ENCODE data around the gene MTMR2.

MTMR2 gene

DNA sequence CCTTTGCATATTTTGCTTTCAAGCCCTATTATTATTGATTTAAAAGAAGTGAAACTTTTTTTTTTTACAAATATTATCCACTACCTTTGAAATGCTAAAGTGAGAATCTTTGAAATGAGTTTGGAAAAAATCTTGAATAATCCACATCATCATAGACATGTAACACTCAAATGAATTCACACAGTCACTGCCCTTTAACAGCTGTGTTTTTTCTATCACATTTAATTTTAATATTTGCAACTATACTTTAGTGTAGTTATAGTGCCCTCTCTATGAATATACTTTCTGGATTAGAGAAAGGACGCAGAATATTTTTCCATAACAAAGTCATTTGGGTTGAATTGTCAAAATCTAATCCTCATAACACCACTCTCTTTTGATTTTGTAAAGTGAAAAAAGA, 37.9 kb upstream of the MTMR2 start:
- Histone ChIP-seq H3K4me3 (replicated peaks; ENCODE audit: insufficient read depth, low read length) (no peak overlapping the region), H3K27me3 (ENCODE audit: insufficient read depth, poor library complexity, severe bottlenecking) (no peaks in the 10 kb centered on the region), H3K27ac (replicated peaks) (no peak overlapping the region)
- DNase-seq (ENCODE audit: low read depth in 1 of 2, low spot score in 1 of 2) = no peak
- TF ChIP-seq, protein P1, sequence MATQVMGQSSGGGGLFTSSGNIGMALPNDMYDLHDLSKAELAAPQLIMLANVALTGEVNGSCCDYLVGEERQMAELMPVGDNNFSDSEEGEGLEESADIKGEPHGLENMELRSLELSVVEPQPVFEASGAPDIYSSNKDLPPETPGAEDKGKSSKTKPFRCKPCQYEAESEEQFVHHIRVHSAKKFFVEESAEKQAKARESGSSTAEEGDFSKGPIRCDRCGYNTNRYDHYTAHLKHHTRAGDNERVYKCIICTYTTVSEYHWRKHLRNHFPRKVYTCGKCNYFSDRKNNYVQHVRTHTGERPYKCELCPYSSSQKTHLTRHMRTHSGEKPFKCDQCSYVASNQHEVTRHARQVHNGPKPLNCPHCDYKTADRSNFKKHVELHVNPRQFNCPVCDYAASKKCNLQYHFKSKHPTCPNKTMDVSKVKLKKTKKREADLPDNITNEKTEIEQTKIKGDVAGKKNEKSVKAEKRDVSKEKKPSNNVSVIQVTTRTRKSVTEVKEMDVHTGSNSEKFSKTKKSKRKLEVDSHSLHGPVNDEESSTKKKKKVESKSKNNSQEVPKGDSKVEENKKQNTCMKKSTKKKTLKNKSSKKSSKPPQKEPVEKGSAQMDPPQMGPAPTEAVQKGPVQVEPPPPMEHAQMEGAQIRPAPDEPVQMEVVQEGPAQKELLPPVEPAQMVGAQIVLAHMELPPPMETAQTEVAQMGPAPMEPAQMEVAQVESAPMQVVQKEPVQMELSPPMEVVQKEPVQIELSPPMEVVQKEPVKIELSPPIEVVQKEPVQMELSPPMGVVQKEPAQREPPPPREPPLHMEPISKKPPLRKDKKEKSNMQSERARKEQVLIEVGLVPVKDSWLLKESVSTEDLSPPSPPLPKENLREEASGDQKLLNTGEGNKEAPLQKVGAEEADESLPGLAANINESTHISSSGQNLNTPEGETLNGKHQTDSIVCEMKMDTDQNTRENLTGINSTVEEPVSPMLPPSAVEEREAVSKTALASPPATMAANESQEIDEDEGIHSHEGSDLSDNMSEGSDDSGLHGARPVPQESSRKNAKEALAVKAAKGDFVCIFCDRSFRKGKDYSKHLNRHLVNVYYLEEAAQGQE (IDR thresholded peaks at IDR 0.05; ENCODE audit: insufficient replicate concordance, low read depth) = no peak
- TF ChIP-seq POLR2AphosphoS5 (IDR thresholded peaks at IDR 0.05; ENCODE audit: low read depth) (no peak), GABPA (IDR thresholded peaks at IDR 0.05; ENCODE audit: low read depth) (no peak), SPI1 (IDR thresholded peaks at IDR 0.05; ENCODE audit: borderline replicate concordance, low read depth) (no peak)
- TF ChIP-seq, protein P2, sequence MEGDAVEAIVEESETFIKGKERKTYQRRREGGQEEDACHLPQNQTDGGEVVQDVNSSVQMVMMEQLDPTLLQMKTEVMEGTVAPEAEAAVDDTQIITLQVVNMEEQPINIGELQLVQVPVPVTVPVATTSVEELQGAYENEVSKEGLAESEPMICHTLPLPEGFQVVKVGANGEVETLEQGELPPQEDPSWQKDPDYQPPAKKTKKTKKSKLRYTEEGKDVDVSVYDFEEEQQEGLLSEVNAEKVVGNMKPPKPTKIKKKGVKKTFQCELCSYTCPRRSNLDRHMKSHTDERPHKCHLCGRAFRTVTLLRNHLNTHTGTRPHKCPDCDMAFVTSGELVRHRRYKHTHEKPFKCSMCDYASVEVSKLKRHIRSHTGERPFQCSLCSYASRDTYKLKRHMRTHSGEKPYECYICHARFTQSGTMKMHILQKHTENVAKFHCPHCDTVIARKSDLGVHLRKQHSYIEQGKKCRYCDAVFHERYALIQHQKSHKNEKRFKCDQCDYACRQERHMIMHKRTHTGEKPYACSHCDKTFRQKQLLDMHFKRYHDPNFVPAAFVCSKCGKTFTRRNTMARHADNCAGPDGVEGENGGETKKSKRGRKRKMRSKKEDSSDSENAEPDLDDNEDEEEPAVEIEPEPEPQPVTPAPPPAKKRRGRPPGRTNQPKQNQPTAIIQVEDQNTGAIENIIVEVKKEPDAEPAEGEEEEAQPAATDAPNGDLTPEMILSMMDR (IDR thresholded peaks at IDR 0.05; ENCODE audit: insufficient read depth, low read length) = no peak

DNA sequence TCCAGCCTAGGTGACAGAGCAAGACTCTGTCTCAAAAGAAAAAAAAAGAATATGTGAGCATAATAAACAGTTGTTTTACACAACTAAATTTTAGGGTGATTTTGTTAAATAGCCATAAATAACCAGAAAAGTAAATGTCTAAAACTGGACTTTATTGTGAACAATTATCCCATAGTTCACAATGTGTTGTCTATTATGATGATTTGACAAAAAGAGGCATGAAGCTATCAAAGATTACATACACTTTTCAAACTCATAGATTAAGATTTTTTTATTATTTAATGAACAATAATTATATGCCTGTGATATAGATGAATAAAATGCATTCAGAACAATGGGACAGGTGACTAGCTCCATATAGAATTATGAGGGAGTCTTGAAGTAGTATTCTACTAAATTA, 27.0 kb upstream of the MTMR2 start:
- no peak overlapping the region for H3K4me3 ChIP-seq (replicated peaks; ENCODE audit: insufficient read depth, low read length)
- TF ChIP-seq GABPA (IDR thresholded peaks at IDR 0.05; ENCODE audit: low read depth) (no peak), POLR2AphosphoS5 (IDR thresholded peaks at IDR 0.05; ENCODE audit: low read depth) (no peak), SPI1 (IDR thresholded peaks at IDR 0.05; ENCODE audit: borderline replicate concordance, low read depth) (no peak)
- TF ChIP-seq, protein P2 (IDR thresholded peaks at IDR 0.05; ENCODE audit: insufficient read depth, low read length) = no peak
- TF ChIP-seq, protein P1 (IDR thresholded peaks at IDR 0.05; ENCODE audit: insufficient replicate concordance, low read depth) = no peak
- no peak for DNase-seq (ENCODE audit: low read depth in 1 of 2, low spot score in 1 of 2)
- no peak overlapping the region for H3K27ac ChIP-seq (replicated peaks)
- no peaks in the 10 kb centered on the region for H3K27me3 ChIP-seq (ENCODE audit: insufficient read depth, poor library complexity, severe bottlenecking)

DNA sequence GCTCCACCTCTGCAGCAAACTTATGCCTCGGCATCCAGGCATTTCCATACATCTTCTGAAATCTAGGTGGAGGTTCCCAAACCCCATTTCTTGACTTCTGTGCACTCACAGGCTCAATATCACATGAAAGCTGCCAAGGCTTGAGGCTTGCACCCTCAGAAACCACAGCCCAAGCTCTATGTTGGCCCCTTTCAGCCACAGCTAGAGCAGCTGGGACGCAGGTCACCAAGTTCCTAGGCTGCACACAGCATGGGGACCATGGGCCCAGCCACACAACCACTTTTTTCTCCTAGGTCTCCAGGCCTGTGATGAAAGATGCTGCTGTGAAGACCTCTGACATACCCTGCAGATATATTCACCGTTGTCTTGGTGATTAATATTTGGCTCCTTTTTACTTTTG, 24.7 kb upstream of the MTMR2 start:
- no peak for DNase-seq (ENCODE audit: low read depth in 1 of 2, low spot score in 1 of 2)
- Histone ChIP-seq H3K4me3 (replicated peaks; ENCODE audit: insufficient read depth, low read length) (no peak overlapping the region), H3K27me3 (ENCODE audit: insufficient read depth, poor library complexity, severe bottlenecking) (no peaks in the 10 kb centered on the region), H3K27ac (replicated peaks) (no peak overlapping the region)
- TF ChIP-seq SPI1 (IDR thresholded peaks at IDR 0.05; ENCODE audit: borderline replicate concordance, low read depth) = no peak
- TF ChIP-seq, protein P1 (IDR thresholded peaks at IDR 0.05; ENCODE audit: insufficient replicate concordance, low read depth) = no peak
- TF ChIP-seq, protein P2 (IDR thresholded peaks at IDR 0.05; ENCODE audit: insufficient read depth, low read length) = no peak
- TF ChIP-seq POLR2AphosphoS5 (IDR thresholded peaks at IDR 0.05; ENCODE audit: low read depth) = no peak
- no peak for TF ChIP-seq GABPA (IDR thresholded peaks at IDR 0.05; ENCODE audit: low read depth)
